ENCODE measurements around the gene GLG1.

The GLG1 gene

GRCh38 chr16:74605332-74605731 lies 1.6 kb downstream of the GLG1 start:
- no peak for DNase-seq
- Histone ChIP-seq H3K23ac (ENCODE audit: low read length in 2 of 2) (no peak overlapping the region), H4K8ac (ENCODE audit: low read length) (no peak overlapping the region), H3K4me3 (ENCODE audit: insufficient read depth in 1 of 2, low read depth in 1 of 2, low read length in 2 of 2) (peak overlapping the region in 1 of 2 experiments; percentile 96), H2BK15ac (ENCODE audit: low read depth, poor library complexity, severe bottlenecking) (no peak overlapping the region), H3K4me2 (ENCODE audit: low read length, poor library complexity, severe bottlenecking) (peak overlapping the region; percentile 35), H3K14ac (ENCODE audit: low read length in 2 of 2) (no peak overlapping the region), H3K9me3 (ENCODE audit: control insufficient read depth, low read length) (no peaks in the 10 kb centered on the region), H3K27ac (ENCODE audit: low read length, poor library complexity, severe bottlenecking) (no peak overlapping the region), H3K18ac (ENCODE audit: low read depth in 1 of 2, low read length in 2 of 2) (no peak overlapping the region), H2AFZ (ENCODE audit: low read depth, low read length) (no peak overlapping the region), H2AK5ac (ENCODE audit: low read length, severe bottlenecking) (no peak overlapping the region), H4K91ac (ENCODE audit: low read length) (no peak overlapping the region), H3K9ac (ENCODE audit: low read length) (peak overlapping the region; percentile 95), H2BK12ac (ENCODE audit: low read length in 2 of 2) (no peak overlapping the region), H3K4ac (ENCODE audit: low read depth in 1 of 2, low read length in 2 of 2) (no peak overlapping the region), H3K4me1 (ENCODE audit: control insufficient read depth, insufficient read depth, low read depth, low read length) (peaks cover 15% of the 10 kb centered on the region), H2BK120ac (ENCODE audit: low read depth, low read length) (no peak overlapping the region), H3K79me1 (replicated peaks; ENCODE audit: low read length, poor library complexity, severe bottlenecking) (no peaks in the 10 kb centered on the region), H3K27me3 (ENCODE audit: control insufficient read depth in 1 of 2, insufficient read depth in 1 of 2, low read length in 2 of 2) (no peaks in the 10 kb centered on the region), H3K36me3 (ENCODE audit: control insufficient read depth in 1 of 2, insufficient read depth in 2 of 2, low read depth in 1 of 2, low read length in 2 of 2) (no peaks in the 10 kb centered on the region), H2BK5ac (ENCODE audit: low read depth, low read length, poor library complexity, severe bottlenecking) (no peak overlapping the region)
- 69% methylated on average over 5 of the region's 6 CpGs for WGBS

DNA sequence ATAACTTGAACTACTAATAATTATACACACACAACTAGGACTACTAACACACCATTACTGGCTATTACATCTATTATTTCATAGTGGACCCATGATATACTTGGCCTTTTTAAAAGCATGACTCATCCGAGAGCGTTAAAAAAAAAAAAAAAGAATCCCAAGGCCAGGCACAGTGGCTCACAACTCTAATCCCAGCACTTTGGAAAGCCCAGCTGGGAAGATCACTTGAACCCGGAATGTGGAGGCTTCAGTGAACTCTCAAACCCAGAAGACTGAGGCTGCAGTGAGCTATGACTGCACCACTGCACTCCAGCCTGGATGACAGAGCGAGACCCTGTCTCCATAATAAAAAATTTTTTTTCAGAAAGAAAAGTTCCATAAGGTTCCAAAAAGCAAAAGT lies 3.1 kb downstream of the GLG1 start:
- Histone ChIP-seq H3K27ac (ENCODE audit: low read length, poor library complexity, severe bottlenecking) (no peak overlapping the region), H4K91ac (ENCODE audit: low read length) (no peak overlapping the region), H3K9me3 (ENCODE audit: control insufficient read depth, low read length) (no peaks in the 10 kb centered on the region), H3K14ac (ENCODE audit: low read length in 2 of 2) (no peak overlapping the region), H2BK5ac (ENCODE audit: low read depth, low read length, poor library complexity, severe bottlenecking) (no peak overlapping the region), H2AK5ac (ENCODE audit: low read length, severe bottlenecking) (no peak overlapping the region), H3K9ac (ENCODE audit: low read length) (peak overlapping the region; percentile 95), H3K36me3 (ENCODE audit: control insufficient read depth in 1 of 2, insufficient read depth in 2 of 2, low read depth in 1 of 2, low read length in 2 of 2) (no peaks in the 10 kb centered on the region), H3K4me3 (ENCODE audit: insufficient read depth in 1 of 2, low read depth in 1 of 2, low read length in 2 of 2) (peak overlapping the region in 1 of 2 experiments; percentile 96), H2BK120ac (ENCODE audit: low read depth, low read length) (no peak overlapping the region), H3K4me2 (ENCODE audit: low read length, poor library complexity, severe bottlenecking) (peak overlapping the region; percentile 10), H4K8ac (ENCODE audit: low read length) (no peak overlapping the region), H3K23ac (ENCODE audit: low read length in 2 of 2) (no peak overlapping the region), H3K4ac (ENCODE audit: low read depth in 1 of 2, low read length in 2 of 2) (no peak overlapping the region), H2BK12ac (ENCODE audit: low read length in 2 of 2) (no peak overlapping the region), H3K79me1 (replicated peaks; ENCODE audit: low read length, poor library complexity, severe bottlenecking) (no peaks in the 10 kb centered on the region), H2AFZ (ENCODE audit: low read depth, low read length) (no peak overlapping the region), H3K18ac (ENCODE audit: low read depth in 1 of 2, low read length in 2 of 2) (no peak overlapping the region), H3K4me1 (ENCODE audit: control insufficient read depth, insufficient read depth, low read depth, low read length) (peaks cover 15% of the 10 kb centered on the region), H3K27me3 (ENCODE audit: control insufficient read depth in 1 of 2, insufficient read depth in 1 of 2, low read length in 2 of 2) (no peaks in the 10 kb centered on the region), H2BK15ac (ENCODE audit: low read depth, poor library complexity, severe bottlenecking) (no peak overlapping the region)
- DNase-seq = no peak
- WGBS = 61% methylated on average over 4 of the region's 4 CpGs

GRCh38 chr16:74601126-74601871 lies 5.6 kb downstream of the GLG1 start:
- no peak overlapping the region for H3K27ac ChIP-seq (ENCODE audit: low read length, poor library complexity, severe bottlenecking)
- H2BK120ac ChIP-seq (ENCODE audit: low read depth, low read length) = no peak overlapping the region
- no peak overlapping the region for H3K14ac ChIP-seq (ENCODE audit: low read length in 2 of 2)
- H3K4me3 ChIP-seq (ENCODE audit: insufficient read depth in 1 of 2, low read depth in 1 of 2, low read length in 2 of 2) = no peak overlapping the region
- no peak overlapping the region for H2AK5ac ChIP-seq (ENCODE audit: low read length, severe bottlenecking)
- H3K79me1 ChIP-seq (replicated peaks; ENCODE audit: low read length, poor library complexity, severe bottlenecking) = no peaks in the 10 kb centered on the region
- no peak for DNase-seq
- no peak overlapping the region for H3K9ac ChIP-seq (ENCODE audit: low read length)
- no peak overlapping the region for H3K18ac ChIP-seq (ENCODE audit: low read depth in 1 of 2, low read length in 2 of 2)
- no peaks in the 10 kb centered on the region for H3K9me3 ChIP-seq (ENCODE audit: control insufficient read depth, low read length)
- H2AFZ ChIP-seq (ENCODE audit: low read depth, low read length) = no peak overlapping the region
- H4K8ac ChIP-seq (ENCODE audit: low read length) = no peak overlapping the region
- no peak overlapping the region for H4K91ac ChIP-seq (ENCODE audit: low read length)
- H3K4ac ChIP-seq (ENCODE audit: low read depth in 1 of 2, low read length in 2 of 2) = no peak overlapping the region
- no peak overlapping the region for H2BK5ac ChIP-seq (ENCODE audit: low read depth, low read length, poor library complexity, severe bottlenecking)
- WGBS = 57% methylated on average over 7 of the region's 9 CpGs
- no peak overlapping the region for H3K23ac ChIP-seq (ENCODE audit: low read length in 2 of 2)
- no peaks in the 10 kb centered on the region for H3K27me3 ChIP-seq (ENCODE audit: control insufficient read depth in 1 of 2, insufficient read depth in 1 of 2, low read length in 2 of 2)
- peaks cover 4 to 11% of the 10 kb centered on the region in 2 experiments for H3K36me3 ChIP-seq (ENCODE audit: control insufficient read depth in 1 of 2, insufficient read depth in 2 of 2, low read depth in 1 of 2, low read length in 2 of 2)
- peaks cover 11% of the 10 kb centered on the region for H3K4me1 ChIP-seq (ENCODE audit: control insufficient read depth, insufficient read depth, low read depth, low read length)
- H2BK15ac ChIP-seq (ENCODE audit: low read depth, poor library complexity, severe bottlenecking) = no peak overlapping the region
- H3K4me2 ChIP-seq (ENCODE audit: low read length, poor library complexity, severe bottlenecking) = no peak overlapping the region
- no peak overlapping the region for H2BK12ac ChIP-seq (ENCODE audit: low read length in 2 of 2)

DNA sequence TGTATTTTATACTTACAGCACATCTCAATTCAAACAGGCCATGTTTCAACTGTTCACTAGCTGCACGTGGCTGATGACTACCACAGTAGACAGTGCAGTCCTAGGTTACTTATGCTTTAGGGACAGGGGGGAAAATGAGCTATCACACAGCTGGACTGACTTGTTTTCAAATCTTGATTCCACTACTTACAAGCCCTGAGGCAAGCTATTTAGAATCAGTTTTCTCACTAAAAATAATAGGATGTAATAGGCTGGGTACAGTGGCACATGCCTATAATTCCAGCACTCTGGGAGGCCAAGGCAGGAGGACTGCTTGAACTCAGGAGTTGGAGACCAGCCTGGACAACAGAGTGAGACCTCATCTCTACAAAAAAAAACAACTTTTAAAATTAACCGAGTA lies 10.3 kb downstream of the GLG1 start:
- no peak overlapping the region for H2BK120ac ChIP-seq (ENCODE audit: low read depth, low read length)
- H3K79me1 ChIP-seq (replicated peaks; ENCODE audit: low read length, poor library complexity, severe bottlenecking) = no peaks in the 10 kb centered on the region
- no peak overlapping the region for H4K91ac ChIP-seq (ENCODE audit: low read length)
- peaks cover 4 to 12% of the 10 kb centered on the region in 2 experiments for H3K36me3 ChIP-seq (ENCODE audit: control insufficient read depth in 1 of 2, insufficient read depth in 2 of 2, low read depth in 1 of 2, low read length in 2 of 2)
- H3K4me2 ChIP-seq (ENCODE audit: low read length, poor library complexity, severe bottlenecking) = no peak overlapping the region
- H3K23ac ChIP-seq (ENCODE audit: low read length in 2 of 2) = no peak overlapping the region
- WGBS = 100% methylated on average over 1 of the region's 2 CpGs
- no peak overlapping the region for H3K4me3 ChIP-seq (ENCODE audit: insufficient read depth in 1 of 2, low read depth in 1 of 2, low read length in 2 of 2)
- H3K27me3 ChIP-seq (ENCODE audit: control insufficient read depth in 1 of 2, insufficient read depth in 1 of 2, low read length in 2 of 2) = no peaks in the 10 kb centered on the region
- DNase-seq = no peak
- H3K4me1 ChIP-seq (ENCODE audit: control insufficient read depth, insufficient read depth, low read depth, low read length) = peaks cover 3% of the 10 kb centered on the region
- H2AFZ ChIP-seq (ENCODE audit: low read depth, low read length) = no peak overlapping the region
- no peak overlapping the region for H2BK12ac ChIP-seq (ENCODE audit: low read length in 2 of 2)
- H2AK5ac ChIP-seq (ENCODE audit: low read length, severe bottlenecking) = no peak overlapping the region
- no peaks in the 10 kb centered on the region for H3K9me3 ChIP-seq (ENCODE audit: control insufficient read depth, low read length)
- H4K8ac ChIP-seq (ENCODE audit: low read length) = no peak overlapping the region
- H3K14ac ChIP-seq (ENCODE audit: low read length in 2 of 2) = no peak overlapping the region
- no peak overlapping the region for H2BK15ac ChIP-seq (ENCODE audit: low read depth, poor library complexity, severe bottlenecking)
- no peak overlapping the region for H3K27ac ChIP-seq (ENCODE audit: low read length, poor library complexity, severe bottlenecking)
- no peak overlapping the region for H3K4ac ChIP-seq (ENCODE audit: low read depth in 1 of 2, low read length in 2 of 2)
- H2BK5ac ChIP-seq (ENCODE audit: low read depth, low read length, poor library complexity, severe bottlenecking) = no peak overlapping the region
- no peak overlapping the region for H3K18ac ChIP-seq (ENCODE audit: low read depth in 1 of 2, low read length in 2 of 2)
- no peak overlapping the region for H3K9ac ChIP-seq (ENCODE audit: low read length)
